DLD1 (cell line): ENCODE data around the gene RASAL2.
"Not testable (repeated sequence)": the region's sequence is repeated elsewhere in the genome, so short reads cannot be mapped to it uniquely, and the experiment has no call there.

Experiments
- in situ Hi-C: cut with HindIII; loops from 2 replicates; pipeline ENCODE4 v1.10.0; 2017; ENCODE audit warnings: low sequenced_read_pairs

Gene RASAL2

GRCh38 chr1:178330848-178331497, 237.1 kb downstream of the RASAL2 start:
- in situ Hi-C loops = no loop called here

DNA sequence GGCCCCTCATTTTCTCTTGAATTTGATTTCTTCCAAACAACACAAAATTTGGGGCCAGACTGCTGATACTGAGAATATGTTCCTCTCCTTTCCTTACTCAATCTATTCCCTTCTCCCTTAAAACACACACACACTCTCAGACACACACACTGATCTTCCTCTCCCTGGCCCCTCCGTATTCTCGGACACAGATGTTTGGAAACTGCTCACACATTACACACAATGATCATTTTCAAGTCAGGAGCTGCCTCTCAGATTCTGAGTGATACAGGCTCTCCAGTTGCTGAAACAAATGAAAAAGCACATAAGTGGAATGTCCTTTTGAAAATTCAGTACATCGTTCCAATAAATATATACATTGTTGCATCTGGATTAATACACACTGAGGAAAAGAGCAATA, 241.5 kb downstream of the RASAL2 start:
- in situ Hi-C loops = no loop called here

GRCh38 chr1:178337091-178337706, 243.3 kb downstream of the RASAL2 start:
- in situ Hi-C loops = no loop called here

GRCh38 chr1:178339834-178340233, 245.9 kb downstream of the RASAL2 start:
- in situ Hi-C loops = no loop called here

GRCh38 chr1:178341261-178341956, 247.5 kb downstream of the RASAL2 start:
- in situ Hi-C loops = no loop called here

DNA sequence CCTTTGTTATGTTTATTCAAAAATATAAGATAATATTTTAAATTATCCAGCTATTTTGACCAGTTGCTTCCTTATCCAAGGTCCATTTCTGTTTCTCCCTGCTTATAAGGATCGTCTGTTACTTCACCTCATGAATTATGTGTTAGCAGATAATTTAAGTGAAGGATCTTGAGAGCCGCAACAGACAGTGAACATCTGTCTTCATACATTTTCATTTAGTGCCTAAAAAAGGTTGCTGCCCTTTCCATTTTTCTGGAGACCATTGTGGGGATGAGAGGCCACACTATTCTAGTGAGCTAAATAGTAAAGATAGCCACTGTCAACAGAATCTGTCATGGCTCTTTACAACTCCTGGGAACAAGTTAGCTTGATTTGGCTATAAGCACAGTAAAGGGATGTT, 248.8 kb downstream of the RASAL2 start:
- in situ Hi-C loops = no loop called here

- in situ Hi-C loops = no loop called here
These were observed 250.7 kb downstream of the RASAL2 start for GRCh38 chr1:178344513-178345091.

GRCh38 chr1:178345238-178345637, 251.3 kb downstream of the RASAL2 start:
- in situ Hi-C loops = no loop called here

GRCh38 chr1:178345807-178346206, 251.9 kb downstream of the RASAL2 start:
- in situ Hi-C loops = no loop called here

- in situ Hi-C loops = no loop called here
These were observed 255.9 kb downstream of the RASAL2 start for GRCh38 chr1:178349801-178350200.

- in situ Hi-C loops = not testable (repeated sequence)
These were observed 258.0 kb downstream of the RASAL2 start for GRCh38 chr1:178351911-178352310.

GRCh38 chr1:178352790-178353416, 259.0 kb downstream of the RASAL2 start:
- in situ Hi-C loops = no loop called here

DNA sequence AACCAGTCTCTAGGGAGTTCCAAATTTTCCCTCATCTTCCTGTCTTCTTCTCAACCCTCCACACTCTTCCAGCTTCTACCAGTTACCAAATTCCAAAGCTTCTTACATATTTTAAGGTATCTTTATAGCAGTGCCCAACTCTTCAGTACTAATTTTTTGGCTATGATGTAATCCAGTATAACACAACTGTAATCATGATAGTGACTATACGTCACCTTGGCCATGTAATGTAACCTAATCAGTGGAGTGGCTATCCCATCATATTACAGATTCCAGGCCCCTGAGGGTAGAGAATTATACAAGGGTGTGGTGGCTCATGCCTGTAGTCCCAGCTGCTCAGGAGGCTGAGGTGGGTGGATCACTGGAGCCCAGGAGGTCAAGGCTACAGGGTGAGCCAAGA, 259.6 kb downstream of the RASAL2 start:
- in situ Hi-C loops = no loop called here

- in situ Hi-C loops = no loop called here
These were observed 260.9 kb downstream of the RASAL2 start for GRCh38 chr1:178354816-178355215.

- in situ Hi-C loops = no loop called here
These were observed 262.4 kb downstream of the RASAL2 start for GRCh38 chr1:178356299-178356698.

DNA sequence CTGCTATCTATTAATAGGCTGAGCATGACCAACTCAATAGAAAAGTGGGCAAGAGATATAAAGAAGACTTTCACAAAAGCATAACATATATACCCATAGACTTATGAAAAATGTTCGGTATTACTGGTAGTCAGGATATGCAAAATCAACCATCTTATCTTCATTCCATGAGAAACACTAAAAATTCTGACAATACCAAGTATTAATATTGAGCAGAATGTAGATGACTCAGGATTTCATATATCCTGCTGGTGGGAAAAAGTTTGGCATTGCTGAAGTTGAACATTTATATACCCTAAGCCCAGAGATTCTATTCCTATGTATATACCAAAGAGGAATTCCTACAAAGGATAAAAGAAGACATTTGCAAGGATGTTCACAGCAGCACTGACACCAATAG, 264.6 kb downstream of the RASAL2 start:
- in situ Hi-C loops = no loop called here

- in situ Hi-C loops = no loop called here
These were observed 266.5 kb downstream of the RASAL2 start for GRCh38 chr1:178360421-178360820.

DNA sequence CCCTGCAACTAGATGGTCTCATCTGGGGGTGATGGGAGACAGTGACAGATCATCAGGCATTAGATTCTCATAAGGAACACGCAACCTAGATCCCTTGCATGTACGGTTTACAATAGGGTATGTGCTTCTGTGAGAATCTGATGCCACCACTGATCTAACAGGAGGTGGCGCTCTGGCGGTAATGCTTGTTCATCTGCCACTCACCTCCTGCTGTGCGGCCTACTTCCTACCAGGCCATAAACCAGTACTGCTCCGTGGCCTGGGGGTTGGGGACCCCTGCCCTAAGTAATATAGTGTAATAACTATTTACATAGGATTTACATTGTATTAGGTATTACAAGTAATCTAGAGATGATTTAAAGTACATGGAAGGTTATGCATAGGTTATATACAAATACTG, 267.9 kb downstream of the RASAL2 start:
- in situ Hi-C loops = no loop called here

DNA sequence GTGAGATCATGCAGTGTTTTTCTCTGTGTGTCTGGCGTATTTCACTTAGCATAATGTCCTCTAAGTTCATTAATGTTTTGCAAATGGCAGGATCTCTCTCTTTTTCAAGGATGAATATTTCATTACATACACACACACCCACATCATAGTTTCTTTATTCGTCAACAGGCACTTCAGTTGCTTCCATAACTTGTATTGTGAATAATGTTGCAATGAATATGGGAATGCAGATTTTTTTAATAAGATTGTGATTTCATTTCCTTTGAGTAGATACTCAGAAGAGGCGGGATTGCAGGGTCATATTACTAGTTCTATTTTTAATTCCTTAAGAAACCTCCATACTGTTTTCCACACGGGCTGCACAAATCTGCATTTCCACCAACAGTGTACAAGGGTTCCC, 268.8 kb downstream of the RASAL2 start:
- in situ Hi-C loops = no loop called here

DNA sequence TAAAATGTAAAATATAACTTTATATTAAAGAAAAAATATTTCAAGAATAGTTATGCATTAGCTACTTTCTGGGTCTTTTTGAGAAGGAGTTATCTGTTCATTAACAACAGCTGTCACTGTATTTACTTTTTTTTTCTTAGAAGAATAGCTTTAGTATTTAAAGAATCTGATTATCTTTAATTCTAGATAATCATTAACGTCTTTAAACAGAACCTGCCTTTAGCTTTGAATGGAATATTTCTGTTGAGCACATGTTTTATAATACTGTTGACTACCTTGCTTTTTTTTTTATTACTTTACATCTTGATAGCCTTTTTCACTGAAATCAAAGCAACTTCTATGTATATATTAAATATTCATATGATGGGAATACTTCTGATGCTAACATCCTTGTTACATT, 270.9 kb downstream of the RASAL2 start:
- in situ Hi-C loops = no loop called here

GRCh38 chr1:178367151-178367550, 273.2 kb downstream of the RASAL2 start:
- in situ Hi-C loops = no loop called here
